HepG2 (cell line): ENCODE data around the gene SLC27A3. TPM values are rescaled to one million over a fixed set of nuclear protein-coding genes. Genes with fewer than 3 reads are reported as not detected.

ENCODE experiments used
- ATAC-seq: fragments of 200-7000 bp; cut with Tn5 transposase; 3 replicates; pipeline ENCODE4 v1.9.1; 2020; ENCODE audit warnings: mild to moderate bottlenecking, moderate library complexity
- BruUV-seq: library from RNA; stranded (reverse); fragments of 400-500 nt; replicated peaks from 2 replicates; lab custom pipeline; 2021; lab: Mats Ljungman, UMichigan
- CTCF ChIA-PET: fragments of 300-600 bp; formaldehyde crosslinking; extraction: SDS; loops from one replicate; lab custom pipeline; 2021; ENCODE audit warnings: low total read pairs, inconsistent platforms, low intra/inter-chr PET ratio; lab: Yijun Ruan, JAX
- POLR2A ChIA-PET: fragments of 350-600 bp; sonication (Branson Sonifier 250); formaldehyde crosslinking; loops from one replicate; lab custom pipeline; 2020; ENCODE audit warnings: antibody characterized with exemption, inconsistent platforms; lab: Yijun Ruan, JAX
- DNase-seq: peaks from one replicate; pipeline ENCODE4 v3.0.0-alpha.2; 2015; ENCODE audit warnings: low spot score
- FAIRE-seq: peaks from 3 replicates; lab custom pipeline; 2011; peaks lifted over from hg19 to GRCh38; lab: Jason Lieb, UNC
- H2AFZ ChIP-seq: one replicate; pipeline ENCODE4 v1.6.1; 2011; ENCODE audit warnings: low read length, inconsistent platforms
- H3K27ac ChIP-seq: fragments of 300-600 bp; 3 replicates; pipeline ENCODE4 v1.8.0; 2011; ENCODE audit warnings: mixed run types, mild to moderate bottlenecking, mixed read lengths, low read length, inconsistent platforms; ENCODE audit not compliant: insufficient read depth; ENCODE audit errors: extremely low read length
- H3K27me3 ChIP-seq, 2 experiments: fragments of 200-600 bp in 1 of 2; 2 replicates in 1 of 2; 3 replicates in 1 of 2; pipeline versions ENCODE4 v1.6.0 to v1.8.0; 2011; ENCODE audit warnings: low read length in 2 of 2, mild to moderate bottlenecking in 2 of 2, moderate library complexity in 2 of 2, inconsistent platforms in 1 of 2; ENCODE audit not compliant: insufficient read depth in 2 of 2, control insufficient read depth in 1 of 2
- H3K36me3 ChIP-seq, 2 experiments: fragments of 200-600 bp in 1 of 2; replicated peaks in 1 of 2; 2 replicates in 1 of 2; 3 replicates in 1 of 2; pipeline versions ENCODE4 v1.5.1 to v1.8.0; 2011; ENCODE audit warnings: low read length in 2 of 2, inconsistent platforms in 1 of 2; ENCODE audit not compliant: insufficient read depth in 2 of 2, control insufficient read depth in 1 of 2
- H3K4me1 ChIP-seq: 2 replicates; pipeline ENCODE4 v1.5.1; 2012; ENCODE audit warnings: low read length, inconsistent platforms; ENCODE audit not compliant: insufficient read depth
- H3K4me2 ChIP-seq: 2 replicates; pipeline ENCODE4 v1.6.0; 2011; ENCODE audit warnings: low read depth, low read length, inconsistent platforms
- H3K4me3 ChIP-seq, 3 experiments: fragments of 200-600 bp in 1 of 3; sonication (generic), shearing (Covaris generic) in 1 of 3; replicated peaks in 1 of 3; 2 replicates each; pipeline ENCODE4 v1.5.1; 2011 to 2016; ENCODE audit warnings: low read length in 3 of 3, inconsistent platforms in 2 of 3, low read depth in 2 of 3, mild to moderate bottlenecking in 2 of 3, control low read depth in 1 of 3, mixed read lengths in 1 of 3; ENCODE audit not compliant: insufficient read depth in 1 of 3
- H3K79me2 ChIP-seq: one replicate; pipeline ENCODE4 v1.6.1; 2011; ENCODE audit warnings: low read length, inconsistent platforms; ENCODE audit not compliant: insufficient read depth
- H3K9ac ChIP-seq: 2 replicates; pipeline ENCODE4 v1.6.0; 2011; ENCODE audit warnings: mild to moderate bottlenecking, low read depth, low read length, inconsistent platforms; ENCODE audit not compliant: insufficient read depth
- H3K9me3 ChIP-seq: 2 replicates; pipeline ENCODE4 v1.5.1; 2012; ENCODE audit warnings: mild to moderate bottlenecking, low read length
- H4K20me1 ChIP-seq: 2 replicates; pipeline ENCODE4 v1.6.0; 2011; ENCODE audit warnings: inconsistent platforms, mild to moderate bottlenecking, low read length, moderate library complexity; ENCODE audit not compliant: insufficient read depth
- MNT ChIP-seq: fragments of 450-650 bp; IDR thresholded peaks from 2 replicates; pipeline ENCODE4 v1.6.1; 2016
- RBFOX2 ChIP-seq: fragments of 200-400 bp; formaldehyde crosslinking; IDR thresholded peaks from 2 replicates; pipeline ENCODE4 v1.6.1; 2017; ENCODE audit warnings: low read depth, mild to moderate bottlenecking, low read length
- SMAD9 ChIP-seq: sonication (generic); formaldehyde crosslinking; IDR thresholded peaks from 2 replicates; pipeline ENCODE4 v1.5.1; 2020; ENCODE audit warnings: mild to moderate bottlenecking, missing genetic modification reagents
- THYN1 ChIP-seq: sonication (generic); formaldehyde crosslinking; IDR thresholded peaks from 2 replicates; pipeline ENCODE4 v1.8.1; 2023; ENCODE audit warnings: low read depth, mild to moderate bottlenecking, moderate library complexity, missing genetic modification reagents, borderline replicate concordance
- TRIM22 ChIP-seq: fragments of 450-650 bp; IDR thresholded peaks from 2 replicates; pipeline ENCODE4 v1.6.1; 2017
- ZBTB39 ChIP-seq: sonication (generic); formaldehyde crosslinking; IDR thresholded peaks from 2 replicates; pipeline ENCODE4 v1.5.0; 2020; ENCODE audit warnings: missing genetic modification reagents
- ZFP82 ChIP-seq: sonication (generic); formaldehyde crosslinking; IDR thresholded peaks from 2 replicates; pipeline ENCODE4 v1.5.1; 2020; ENCODE audit warnings: mild to moderate bottlenecking, missing genetic modification reagents, borderline replicate concordance
- WGBS: methylation state at CpG from one replicate; pipeline ENCODE4 v1.1.6; 2017; ENCODE audit warnings: low lambda C conversion rate; 5-methylcytosine and 5-hydroxymethylcytosine counted together
- in situ Hi-C: cut with HindIII; loops from 2 replicates; pipeline ENCODE4 v1.10.0; 2017; ENCODE audit warnings: low pct_unique_long_range_greater_than_20kb; ENCODE audit not compliant: extremely low pct_ligation_motif_present
- intact Hi-C: fragments of 100-400 bp; cut with micrococcal nuclease; formaldehyde crosslinking; loops from one replicate; pipeline ENCODE4 v1.10.0; 2022; ENCODE audit not compliant: unreplicated experiment
- polyA plus RNA-seq, 8 experiments: library from polyadenylated mRNA; depleted of rRNA in 3 of 8; stranded (reverse) in 7 of 8; unstranded in 1 of 8; fragments of >200 nt; fragmentation: Illumina TruSeq in 4 of 8; extraction: Trizol in 4 of 8; gene quantifications; 2 replicates each; pipeline versions ENCODE4 v1.2.1 to v1.2.3, GENCODE V29; 2011 to 2016; ENCODE audit warnings: low read depth in 4 of 8, missing spikeins in 1 of 8, mixed read lengths in 1 of 8; ENCODE audit not compliant: insufficient read depth in 1 of 8
- total RNA-seq, 5 experiments: library from RNA; depleted of rRNA; stranded (reverse); fragments of >200 nt; fragmentation: Illumina TruSeq; extraction: Trizol; gene quantifications; 2 replicates each; pipeline ENCODE4 v1.2.3, GENCODE V29; 2016; ENCODE audit warnings: low read depth in 1 of 5

Gene SLC27A3
- total and polyA plus RNA-seq, 2 of the 13 experiments (the other 11 are each of a cell fraction or from before 2014, with no cell fraction given) = 4.3 to 10.3 TPM

GRCh38 chr1:153730468-153730988, 44.7 kb upstream of the SLC27A3 start:
- FAIRE-seq = no peak
- Histone ChIP-seq H3K27me3 (no peaks in the 10 kb centered on the region; a peak in 1 of 5 replicates), H3K4me2 (peak overlapping the region; percentile 93), H3K4me1 (peaks cover 61% of the 10 kb centered on the region), H4K20me1 (no peaks in the 10 kb centered on the region), H3K9ac (no peak overlapping the region), H3K27ac (peak overlapping the region; percentile 42), H3K36me3 (no peaks in the 10 kb centered on the region), H3K9me3 (no peaks in the 10 kb centered on the region), H3K4me3 (no peak overlapping the region; a peak in 1 of 6 replicates), H3K79me2 (peaks cover 12% of the 10 kb centered on the region), H2AFZ (no peak overlapping the region)
- ChIA-PET POLR2A (interaction anchor here (1.9 to 3.2 kb wide), 2 partner anchors 12 to 39 kb away, joined by 6 to 27 read pairs; no protein-coding TSS in a partner anchor), CTCF (no interaction called here)
- WGBS = 48% methylated on average over 5 of the region's 5 CpGs
- BruUV-seq = no TSS peak
- no peak for ATAC-seq
- TF ChIP-seq ZFP82 (CRISPR knock-in tag) (no peak), RBFOX2 (0 out of 2 replicates have a peak, but pooled peaks have one; percentile 12)
- intact Hi-C loops = no loop called here
- DNase-seq = peak; percentile 30
- in situ Hi-C loops = no loop called here

GRCh38 chr1:153733970-153734369, 41.2 kb upstream of the SLC27A3 start:
- Histone ChIP-seq H3K79me2 (peaks cover 7% of the 10 kb centered on the region), H3K4me2 (no peak overlapping the region), H4K20me1 (no peaks in the 10 kb centered on the region), H3K9ac (no peak overlapping the region), H3K27ac (no peak overlapping the region), H3K4me1 (peaks cover 38% of the 10 kb centered on the region), H3K36me3 (no peaks in the 10 kb centered on the region), H3K4me3 (no peak overlapping the region), H3K27me3 (no peaks in the 10 kb centered on the region), H3K9me3 (no peaks in the 10 kb centered on the region), H2AFZ (no peak overlapping the region)
- intact Hi-C loops (no loop called here), in situ Hi-C loops (no loop called here)
- DNase-seq = no peak
- no peak for ATAC-seq
- CTCF ChIA-PET = no interaction called here
- POLR2A ChIA-PET = no interaction called here
- WGBS = 55% methylated on average over 1 of the region's 1 CpG
- FAIRE-seq = no peak
- TF ChIP-seq SMAD9 (CRISPR knock-in tag) (no peak), THYN1 (CRISPR knock-in tag) (no peak), ZBTB39 (CRISPR knock-in tag) (no peak), TRIM22 (no peak), MNT (no peak)
- BruUV-seq = no TSS peak
